ENCODE measurements around the gene KLC1. TPM values are rescaled to one million over a fixed set of nuclear protein-coding genes. Genes with fewer than 3 reads are reported as not detected.
"Not testable (repeated sequence)": the region's sequence is repeated elsewhere in the genome, so short reads cannot be mapped to it uniquely, and the experiment has no call there.

The KLC1 gene
- total RNA-seq, 1 donor from 2014 or later = 171 TPM

GRCh38 chr14:103688441-103688840, 59.4 kb downstream of the KLC1 start:
- H3K4me3 ChIP-seq = no peak overlapping the region
- TF ChIP-seq CTCF (IDR thresholded peaks at IDR 0.05) = no peak
- H3K27ac ChIP-seq = no peak overlapping the region
- ATAC-seq (no peak), DNase-seq (no peak)
- no peaks in the 10 kb centered on the region for H3K27me3 ChIP-seq (ENCODE audit: low read depth)
- intact Hi-C loops (cut with DNase I) = no loop called here
- peaks cover 94% of the 10 kb centered on the region for H3K36me3 ChIP-seq
- H3K9me3 ChIP-seq = no peaks in the 10 kb centered on the region
- H3K4me1 ChIP-seq = peaks cover 15% of the 10 kb centered on the region

- Histone ChIP-seq H3K9me3 (no peaks in the 10 kb centered on the region), H3K4me1 (peaks cover 17% of the 10 kb centered on the region), H3K27ac (peak overlapping the region; percentile 41), H3K36me3 (peaks cover 94% of the 10 kb centered on the region), H3K4me3 (no peak overlapping the region), H3K27me3 (ENCODE audit: low read depth) (no peaks in the 10 kb centered on the region)
- DNase-seq (peak; percentile 78), ATAC-seq (peak; percentile 81 to 82)
- intact Hi-C loops (cut with DNase I) = no loop called here
- TF ChIP-seq CTCF (IDR thresholded peaks at IDR 0.05) = no peak
Measured at GRCh38 chr14:103688906-103689902, 60.2 kb downstream of the KLC1 start.

GRCh38 chr14:103690332-103690731, 61.3 kb downstream of the KLC1 start:
- no peak for DNase-seq
- H3K4me1 ChIP-seq = peaks cover 24% of the 10 kb centered on the region
- H3K36me3 ChIP-seq = peaks cover 94% of the 10 kb centered on the region
- no peak overlapping the region for H3K4me3 ChIP-seq
- H3K27me3 ChIP-seq (ENCODE audit: low read depth) = no peaks in the 10 kb centered on the region
- H3K27ac ChIP-seq = no peak overlapping the region
- intact Hi-C loops (cut with DNase I) = no loop called here
- no peak for ATAC-seq
- no peaks in the 10 kb centered on the region for H3K9me3 ChIP-seq
- no peak for TF ChIP-seq CTCF (IDR thresholded peaks at IDR 0.05)

GRCh38 chr14:103691655-103692054, 62.6 kb downstream of the KLC1 start:
- not testable (repeated sequence) for H3K4me3 ChIP-seq

GRCh38 chr14:103692159-103692558, 63.1 kb downstream of the KLC1 start:
- Histone ChIP-seq H3K36me3 (peaks cover 82% of the 10 kb centered on the region), H3K4me1 (peaks cover 42% of the 10 kb centered on the region), H3K27ac (no peak overlapping the region), H3K9me3 (no peaks in the 10 kb centered on the region), H3K27me3 (ENCODE audit: low read depth) (no peaks in the 10 kb centered on the region), H3K4me3 (no peak overlapping the region)
- TF ChIP-seq CTCF (IDR thresholded peaks at IDR 0.05) = no peak
- ATAC-seq (no peak), DNase-seq (no peak)
- intact Hi-C loops (cut with DNase I) = no loop called here

More at GRCh38 chr14:103691655-103692054, 62.6 kb downstream of the KLC1 start:
- Histone ChIP-seq H3K4me1 (peaks cover 37% of the 10 kb centered on the region), H3K36me3 (peaks cover 86% of the 10 kb centered on the region)
- intact Hi-C loops (cut with DNase I); H3K27me3 ChIP-seq (ENCODE audit: low read depth); DNase-seq; ATAC-seq; H3K9me3 ChIP-seq; H3K27ac ChIP-seq: not testable (repeated sequence)

GRCh38 chr14:103692871-103693270, 63.9 kb downstream of the KLC1 start:
- ATAC-seq (peak in 1 of 2 donors; percentile 9), DNase-seq (no peak)
- intact Hi-C loops (cut with DNase I) = no loop called here
- Histone ChIP-seq H3K27me3 (ENCODE audit: low read depth) (no peaks in the 10 kb centered on the region), H3K27ac (peak overlapping the region; percentile 48), H3K9me3 (no peaks in the 10 kb centered on the region), H3K4me1 (peaks cover 49% of the 10 kb centered on the region), H3K4me3 (no peak overlapping the region), H3K36me3 (peaks cover 82% of the 10 kb centered on the region)
- TF ChIP-seq CTCF (IDR thresholded peaks at IDR 0.05) = no peak

All from lower lobe of right lung (tissue), 2 donors.